ENCODE measurements around the gene HS6ST3.

Gene HS6ST3

DNA sequence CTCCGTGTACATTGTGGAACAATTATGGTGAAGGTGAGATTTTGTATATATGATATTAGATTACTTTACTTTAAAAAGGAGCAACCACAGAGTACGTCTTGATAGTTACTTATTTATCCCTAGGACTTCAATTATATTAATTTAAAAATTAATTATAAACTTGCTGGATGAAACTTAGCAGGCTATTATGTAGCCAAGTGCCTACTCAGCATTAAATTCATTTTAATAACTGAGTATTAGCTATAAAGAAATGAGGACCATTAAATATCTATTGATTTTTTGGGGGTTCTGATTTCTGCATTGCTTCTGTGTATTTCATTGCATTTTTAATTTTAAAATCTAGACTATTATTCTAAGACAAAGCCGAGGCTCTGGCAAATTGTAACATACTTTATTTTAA, 109.4 kb downstream of the HS6ST3 start:
- Mint-ChIP-seq H3K4me3 (no peak overlapping the region), H3K27ac (no peak overlapping the region), H3K9me3 (no peaks in the 10 kb centered on the region), H3K4me1 (ENCODE audit: low read depth) (peaks cover 10% of the 10 kb centered on the region), H3K27me3 (peaks cover 5% of the 10 kb centered on the region), H3K36me3 (ENCODE audit: low read depth) (no peaks in the 10 kb centered on the region)
- intact Hi-C loops (cut with micrococcal nuclease): no loop called here

DNA sequence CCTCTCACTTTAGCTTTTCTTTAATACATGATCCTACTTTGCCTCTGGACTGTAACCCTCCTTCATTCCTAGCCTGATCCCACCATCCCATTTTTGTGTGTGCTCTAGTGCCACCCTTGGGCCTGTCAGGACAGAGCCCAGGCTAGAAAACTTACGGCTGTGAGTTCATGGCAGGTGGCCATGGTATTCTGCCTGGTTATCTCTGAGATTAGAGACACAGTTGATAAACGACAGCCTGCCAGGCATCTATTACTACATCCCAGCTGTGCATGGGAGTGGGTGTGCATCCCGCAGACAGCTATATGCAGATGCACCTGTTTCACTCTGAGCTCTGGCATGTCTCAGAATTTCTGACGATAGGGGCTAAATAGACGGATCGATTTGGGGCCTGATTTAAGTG, 110.9 kb downstream of the HS6ST3 start:
- H3K36me3 Mint-ChIP-seq (ENCODE audit: low read depth): no peaks in the 10 kb centered on the region
- no peak overlapping the region for H3K27ac Mint-ChIP-seq
- H3K27me3 Mint-ChIP-seq: peaks cover 5% of the 10 kb centered on the region
- intact Hi-C loops (cut with micrococcal nuclease): no loop called here
- peaks cover 20% of the 10 kb centered on the region for H3K4me1 Mint-ChIP-seq (ENCODE audit: low read depth)
- no peak overlapping the region for H3K4me3 Mint-ChIP-seq
- no peaks in the 10 kb centered on the region for H3K9me3 Mint-ChIP-seq

GRCh38 chr13:96202315-96202714, 112.4 kb downstream of the HS6ST3 start:
- no peak overlapping the region for H3K27ac Mint-ChIP-seq
- H3K4me3 Mint-ChIP-seq: no peak overlapping the region
- H3K9me3 Mint-ChIP-seq: no peaks in the 10 kb centered on the region
- no peaks in the 10 kb centered on the region for H3K27me3 Mint-ChIP-seq
- no peaks in the 10 kb centered on the region for H3K36me3 Mint-ChIP-seq (ENCODE audit: low read depth)
- H3K4me1 Mint-ChIP-seq (ENCODE audit: low read depth): peaks cover 20% of the 10 kb centered on the region
- intact Hi-C loops (cut with micrococcal nuclease): no loop called here

GRCh38 chr13:96203471-96203870, 113.6 kb downstream of the HS6ST3 start:
- Mint-ChIP-seq H3K4me3 (no peak overlapping the region), H3K36me3 (ENCODE audit: low read depth) (no peaks in the 10 kb centered on the region), H3K9me3 (no peaks in the 10 kb centered on the region), H3K4me1 (ENCODE audit: low read depth) (peaks cover 20% of the 10 kb centered on the region), H3K27me3 (no peaks in the 10 kb centered on the region), H3K27ac (no peak overlapping the region)
- intact Hi-C loops (cut with micrococcal nuclease): no loop called here

- Mint-ChIP-seq H3K9me3 (no peaks in the 10 kb centered on the region), H3K36me3 (ENCODE audit: low read depth) (no peaks in the 10 kb centered on the region), H3K4me3 (no peak overlapping the region), H3K27me3 (no peaks in the 10 kb centered on the region), H3K27ac (no peak overlapping the region), H3K4me1 (ENCODE audit: low read depth) (peaks cover 20% of the 10 kb centered on the region)
- intact Hi-C loops (cut with micrococcal nuclease): no loop called here
Observed at GRCh38 chr13:96214824-96215445, 125.0 kb downstream of the HS6ST3 start.

DNA sequence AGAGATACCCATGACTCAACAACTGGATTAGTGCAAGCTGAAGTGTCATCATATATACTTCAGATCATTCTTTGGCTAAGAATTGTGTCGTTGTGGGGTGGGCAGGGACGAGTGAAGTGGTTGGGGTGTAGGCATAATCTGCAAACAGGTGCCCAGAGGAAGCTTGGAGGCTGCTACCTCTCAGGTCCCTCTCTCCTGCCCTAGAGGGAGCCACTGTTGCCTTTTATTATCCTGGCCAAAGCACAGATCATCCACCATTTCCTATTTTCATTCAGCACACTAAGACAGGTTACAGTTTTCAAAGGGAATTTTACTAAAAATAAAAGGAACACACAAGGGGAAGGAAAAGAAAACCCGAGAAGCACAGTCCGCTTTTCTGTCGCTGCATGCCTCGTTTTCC, 126.6 kb downstream of the HS6ST3 start:
- H3K9me3 Mint-ChIP-seq: no peaks in the 10 kb centered on the region
- no peaks in the 10 kb centered on the region for H3K27me3 Mint-ChIP-seq
- no peak overlapping the region for H3K27ac Mint-ChIP-seq
- H3K4me1 Mint-ChIP-seq (ENCODE audit: low read depth): peaks cover 27% of the 10 kb centered on the region
- intact Hi-C loops (cut with micrococcal nuclease): no loop called here
- no peak overlapping the region for H3K4me3 Mint-ChIP-seq
- H3K36me3 Mint-ChIP-seq (ENCODE audit: low read depth): no peaks in the 10 kb centered on the region

DNA sequence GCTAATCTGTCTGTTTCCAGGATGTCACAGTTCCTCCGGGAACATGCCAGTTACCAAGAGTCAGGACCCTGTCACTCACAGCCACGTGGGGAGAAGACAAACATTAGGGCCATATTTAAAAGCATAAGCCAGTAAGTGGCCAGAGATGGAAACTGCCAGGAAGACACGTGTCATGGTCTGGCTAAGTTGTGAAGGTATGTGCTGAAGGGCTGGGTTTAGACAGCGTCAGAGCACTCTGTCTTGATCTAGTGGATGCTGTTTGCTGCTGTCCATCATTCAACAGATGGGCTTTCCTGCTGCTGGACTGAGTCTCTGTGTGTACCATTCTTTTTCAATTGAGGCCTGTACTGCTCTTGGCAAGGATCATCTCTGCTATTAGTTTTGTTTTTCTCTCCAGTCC, 128.6 kb downstream of the HS6ST3 start:
- Mint-ChIP-seq H3K9me3 (no peaks in the 10 kb centered on the region), H3K4me1 (ENCODE audit: low read depth) (peaks cover 38% of the 10 kb centered on the region), H3K4me3 (no peak overlapping the region), H3K27ac (no peak overlapping the region), H3K36me3 (ENCODE audit: low read depth) (no peaks in the 10 kb centered on the region), H3K27me3 (no peaks in the 10 kb centered on the region)
- intact Hi-C loops (cut with micrococcal nuclease): no loop called here

GRCh38 chr13:96221471-96221870, 131.6 kb downstream of the HS6ST3 start:
- no peak overlapping the region for H3K4me3 Mint-ChIP-seq
- no peak overlapping the region for H3K27ac Mint-ChIP-seq
- H3K36me3 Mint-ChIP-seq (ENCODE audit: low read depth): no peaks in the 10 kb centered on the region
- peaks cover 47% of the 10 kb centered on the region for H3K4me1 Mint-ChIP-seq (ENCODE audit: low read depth)
- no peaks in the 10 kb centered on the region for H3K27me3 Mint-ChIP-seq
- intact Hi-C loops (cut with micrococcal nuclease): no loop called here
- no peaks in the 10 kb centered on the region for H3K9me3 Mint-ChIP-seq

- Mint-ChIP-seq H3K4me3 (no peak overlapping the region), H3K36me3 (ENCODE audit: low read depth) (no peaks in the 10 kb centered on the region), H3K4me1 (ENCODE audit: low read depth) (peaks cover 47% of the 10 kb centered on the region), H3K27me3 (no peaks in the 10 kb centered on the region), H3K27ac (no peak overlapping the region), H3K9me3 (no peaks in the 10 kb centered on the region)
- intact Hi-C loops (cut with micrococcal nuclease): no loop called here
Observed at GRCh38 chr13:96223231-96223630, 133.3 kb downstream of the HS6ST3 start.

DNA sequence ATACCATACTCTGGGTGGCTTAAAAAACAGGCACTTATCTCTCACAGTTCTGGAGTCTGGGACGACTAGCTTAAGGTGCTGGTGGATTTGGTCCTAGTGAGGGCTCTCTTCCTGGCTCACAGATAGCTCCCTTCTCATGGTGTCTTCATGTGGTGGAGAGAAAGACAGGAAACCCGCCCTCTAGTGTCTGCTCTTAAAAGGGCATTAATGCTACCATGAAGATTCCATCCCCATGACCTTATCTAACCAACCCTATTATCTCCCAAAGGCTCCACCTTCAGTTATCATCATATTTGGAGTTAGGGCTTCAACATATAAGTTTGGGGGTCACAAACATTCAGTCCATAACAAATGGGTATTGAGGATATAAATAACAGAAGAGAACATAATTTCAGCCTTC, 139.4 kb downstream of the HS6ST3 start:
- intact Hi-C loops (cut with micrococcal nuclease): loop anchor here (1.0 kb wide), 1 partner anchor 209 kb away; no protein-coding TSS in a partner anchor
- H3K36me3 Mint-ChIP-seq (ENCODE audit: low read depth): no peaks in the 10 kb centered on the region
- H3K27me3 Mint-ChIP-seq: no peaks in the 10 kb centered on the region
- H3K9me3 Mint-ChIP-seq: no peaks in the 10 kb centered on the region
- H3K27ac Mint-ChIP-seq: no peak overlapping the region
- no peak overlapping the region for H3K4me3 Mint-ChIP-seq
- no peaks in the 10 kb centered on the region for H3K4me1 Mint-ChIP-seq (ENCODE audit: low read depth)

- H3K4me3 Mint-ChIP-seq: no peak overlapping the region
- no peak overlapping the region for H3K27ac Mint-ChIP-seq
- intact Hi-C loops (cut with micrococcal nuclease): no loop called here
- no peaks in the 10 kb centered on the region for H3K36me3 Mint-ChIP-seq (ENCODE audit: low read depth)
- no peaks in the 10 kb centered on the region for H3K9me3 Mint-ChIP-seq
- no peaks in the 10 kb centered on the region for H3K27me3 Mint-ChIP-seq
- no peaks in the 10 kb centered on the region for H3K4me1 Mint-ChIP-seq (ENCODE audit: low read depth)
Observed at GRCh38 chr13:96238241-96238640, 148.3 kb downstream of the HS6ST3 start.

- Mint-ChIP-seq H3K36me3 (ENCODE audit: low read depth) (no peaks in the 10 kb centered on the region), H3K4me3 (no peak overlapping the region), H3K27me3 (no peaks in the 10 kb centered on the region), H3K9me3 (no peaks in the 10 kb centered on the region), H3K4me1 (ENCODE audit: low read depth) (no peaks in the 10 kb centered on the region), H3K27ac (no peak overlapping the region)
- intact Hi-C loops (cut with micrococcal nuclease): no loop called here
Observed at GRCh38 chr13:96238861-96239260, 149.0 kb downstream of the HS6ST3 start.

DNA sequence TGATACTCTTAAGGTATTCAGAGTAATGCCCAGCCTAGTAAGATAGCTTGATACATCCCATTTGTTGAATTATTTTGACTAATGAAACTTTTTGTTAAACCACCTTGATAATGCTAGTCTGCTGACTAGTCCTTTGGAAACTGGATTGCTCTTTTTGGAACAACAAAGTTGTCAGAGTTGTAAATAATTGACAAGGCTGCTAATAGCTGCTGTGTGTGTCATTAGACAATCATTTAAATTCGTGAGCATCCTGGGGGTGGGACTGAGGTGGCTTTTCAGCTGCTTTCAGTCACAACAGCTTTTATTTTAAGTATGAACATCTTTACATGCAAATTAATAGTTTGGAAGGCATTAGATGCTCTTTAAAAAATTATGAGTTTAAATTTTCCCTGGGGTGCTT, 153.5 kb downstream of the HS6ST3 start:
- Mint-ChIP-seq H3K9me3 (peaks cover 12% of the 10 kb centered on the region), H3K27me3 (no peaks in the 10 kb centered on the region), H3K36me3 (ENCODE audit: low read depth) (no peaks in the 10 kb centered on the region), H3K4me3 (no peak overlapping the region), H3K4me1 (ENCODE audit: low read depth) (no peaks in the 10 kb centered on the region), H3K27ac (no peak overlapping the region)
- intact Hi-C loops (cut with micrococcal nuclease): no loop called here

- Mint-ChIP-seq H3K27ac (no peak overlapping the region), H3K4me1 (ENCODE audit: low read depth) (no peaks in the 10 kb centered on the region), H3K4me3 (no peak overlapping the region), H3K9me3 (peaks cover 12% of the 10 kb centered on the region), H3K36me3 (ENCODE audit: low read depth) (no peaks in the 10 kb centered on the region), H3K27me3 (no peaks in the 10 kb centered on the region)
- intact Hi-C loops (cut with micrococcal nuclease): no loop called here
Observed at GRCh38 chr13:96248103-96248502, 158.2 kb downstream of the HS6ST3 start.

DNA sequence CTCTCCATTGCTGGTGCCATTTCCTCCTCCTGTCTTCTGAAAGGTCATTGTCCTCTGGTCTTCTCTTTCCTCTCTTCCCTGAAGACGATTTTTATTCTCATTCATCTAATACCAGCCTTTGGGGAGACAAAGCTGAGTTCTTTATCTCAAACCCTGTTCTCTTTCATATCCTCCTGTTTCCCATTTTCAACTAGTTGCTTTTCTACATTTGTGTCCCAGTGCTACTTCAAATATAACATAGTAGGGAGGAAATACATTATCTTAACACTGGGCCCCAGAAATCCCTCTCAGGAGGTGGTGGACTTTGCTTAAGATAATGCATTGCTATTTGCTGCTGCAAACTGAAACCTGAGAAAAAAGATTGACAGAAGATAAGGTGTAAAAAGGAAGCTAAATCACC, 159.1 kb downstream of the HS6ST3 start:
- Mint-ChIP-seq H3K27ac (no peak overlapping the region), H3K9me3 (peaks cover 12% of the 10 kb centered on the region), H3K4me3 (no peak overlapping the region), H3K27me3 (no peaks in the 10 kb centered on the region), H3K4me1 (ENCODE audit: low read depth) (no peaks in the 10 kb centered on the region), H3K36me3 (ENCODE audit: low read depth) (no peaks in the 10 kb centered on the region)
- intact Hi-C loops (cut with micrococcal nuclease): no loop called here
